Fibroblast of skin of left biceps (primary cell): ENCODE results near the gene SEMA6D.
"Not testable (repeated sequence)": the region's sequence is repeated elsewhere in the genome, so short reads cannot be mapped to it uniquely, and the experiment has no call there.

ENCODE experiments used
- DNase-seq, 2 experiments: peaks; one replicate each; pipeline ENCODE4 v3.0.0-alpha.2; 2013; ENCODE audit warnings: low read depth in 2 of 2

Gene SEMA6D

GRCh38 chr15:47718497-47719437 lies 1.5 kb downstream of the SEMA6D start:
- no peak for DNase-seq

GRCh38 chr15:47719730-47720129 lies 2.4 kb downstream of the SEMA6D start:
- no peak for DNase-seq

GRCh38 chr15:47720555-47720954 lies 3.2 kb downstream of the SEMA6D start:
- DNase-seq: no peak

GRCh38 chr15:47721676-47722075 lies 4.4 kb downstream of the SEMA6D start:
- no peak for DNase-seq

DNA sequence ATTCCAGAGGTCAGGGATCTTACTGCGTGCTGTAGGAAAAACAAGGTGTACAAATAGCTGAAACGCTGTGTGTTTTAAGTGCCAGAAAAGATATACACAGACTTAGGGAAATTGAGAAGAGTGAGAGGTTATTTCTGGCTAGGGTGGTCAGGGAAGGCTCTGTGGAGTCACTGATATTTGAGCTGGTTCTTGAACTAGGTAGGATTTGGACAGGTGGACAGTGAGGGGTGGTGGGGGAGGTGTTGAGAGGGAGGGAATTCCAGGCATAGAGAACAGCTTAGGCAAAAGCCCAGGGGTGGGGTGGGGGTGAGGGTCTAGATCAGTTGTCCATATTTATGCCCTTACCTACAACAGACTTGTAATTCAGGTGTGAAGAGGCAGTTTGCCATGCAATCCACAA lies 7.0 kb downstream of the SEMA6D start:
- no peak for DNase-seq

DNA sequence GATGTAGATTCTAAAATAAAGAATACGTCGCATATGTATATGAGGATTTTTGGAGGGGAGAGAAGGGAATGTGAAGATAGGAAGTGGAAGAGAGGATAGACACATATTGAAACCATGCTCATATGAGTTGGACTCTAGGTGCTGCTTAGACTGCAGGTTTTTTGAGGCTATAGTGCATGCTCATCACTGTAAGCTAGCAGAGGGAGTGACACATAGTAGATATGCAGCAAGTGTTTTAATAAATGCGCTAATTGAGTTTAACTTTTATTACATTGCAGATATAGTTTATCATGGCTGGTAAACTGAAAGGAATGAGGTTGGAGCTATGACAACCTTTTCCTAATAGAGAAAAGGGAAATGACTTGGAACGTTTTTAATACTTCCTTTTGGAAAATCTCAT lies 7.7 kb downstream of the SEMA6D start:
- DNase-seq: no peak

GRCh38 chr15:47725906-47726305 lies 8.6 kb downstream of the SEMA6D start:
- no peak for DNase-seq

GRCh38 chr15:47726399-47726823 lies 9.1 kb downstream of the SEMA6D start:
- DNase-seq: no peak

DNA sequence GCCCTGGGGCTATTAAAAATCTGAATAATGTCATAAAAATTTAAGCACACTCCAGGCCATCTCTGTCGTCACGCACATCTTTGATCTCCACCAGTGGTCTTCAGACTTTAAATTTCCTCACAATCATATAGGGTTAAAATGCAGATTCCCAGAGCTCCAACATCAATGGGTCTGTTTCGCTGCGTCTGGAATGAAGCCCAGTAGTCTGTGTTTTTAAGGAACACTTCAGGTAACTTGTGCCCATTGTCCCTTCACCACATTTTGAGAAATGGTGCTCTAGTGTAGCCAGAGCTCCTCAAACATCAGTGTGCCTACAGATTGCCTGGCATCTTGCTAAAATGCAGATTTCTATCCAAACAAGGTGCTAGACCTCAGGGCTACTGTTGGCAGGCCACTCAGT lies 9.8 kb downstream of the SEMA6D start:
- DNase-seq: no peak

DNA sequence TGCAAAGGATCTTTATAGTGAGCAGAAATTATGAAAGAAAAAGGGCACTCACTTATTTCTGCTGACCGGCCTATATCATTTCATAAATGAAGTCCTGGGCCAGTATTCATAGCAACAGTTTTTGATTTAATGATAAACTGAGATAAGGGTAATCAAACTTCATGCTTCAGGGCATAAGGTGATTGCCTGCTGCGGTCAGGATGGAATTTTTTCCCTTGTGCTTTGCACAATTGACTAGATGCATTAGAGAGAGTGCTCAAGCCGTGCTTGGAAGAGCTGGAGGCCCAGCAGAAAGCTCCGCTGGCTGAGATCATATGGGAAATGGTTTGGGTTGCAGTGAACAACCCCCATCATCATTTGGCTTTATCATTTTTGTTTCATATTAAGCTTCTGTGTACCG lies 10.4 kb downstream of the SEMA6D start:
- DNase-seq: no peak

DNA sequence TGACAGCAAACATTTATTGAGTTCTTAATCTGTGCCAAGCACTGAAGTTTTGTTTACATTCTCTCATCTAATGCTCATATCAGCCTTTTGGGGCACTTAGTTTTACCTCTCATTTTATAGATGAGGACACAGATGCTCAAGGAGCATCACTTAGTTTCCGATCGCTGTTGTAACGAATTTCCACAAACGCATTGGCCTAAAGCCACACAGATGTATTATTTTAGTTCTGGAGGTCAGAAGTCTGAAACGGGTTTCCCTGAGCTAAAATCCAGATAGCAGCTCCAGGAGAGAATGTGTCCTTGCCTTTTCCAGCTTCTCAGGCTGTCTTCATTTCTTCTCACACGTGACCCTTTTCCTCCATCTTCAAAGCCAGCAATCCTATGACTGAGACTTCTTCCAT lies 11.1 kb downstream of the SEMA6D start:
- DNase-seq: no peak

DNA sequence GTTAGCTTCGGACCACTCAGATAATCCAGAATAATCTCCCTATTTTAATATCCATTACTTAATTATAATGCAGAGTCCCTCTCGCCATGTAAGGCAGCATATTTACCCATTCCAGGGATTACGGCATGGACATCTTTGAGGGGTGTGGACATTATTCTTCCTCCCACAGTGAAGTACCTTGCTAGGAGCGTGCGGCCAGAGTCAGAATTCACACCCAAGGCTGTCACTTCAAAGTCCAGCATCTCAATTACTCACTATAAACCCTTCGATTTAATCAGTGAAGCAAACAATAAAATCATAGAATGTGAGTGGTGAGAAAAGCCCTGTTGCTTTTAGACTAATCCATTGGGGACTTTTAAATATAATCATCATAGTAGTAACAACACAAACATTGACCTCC lies 11.6 kb downstream of the SEMA6D start:
- no peak for DNase-seq

- DNase-seq: no peak
Observed at GRCh38 chr15:47731230-47731629, 13.9 kb downstream of the SEMA6D start.

DNA sequence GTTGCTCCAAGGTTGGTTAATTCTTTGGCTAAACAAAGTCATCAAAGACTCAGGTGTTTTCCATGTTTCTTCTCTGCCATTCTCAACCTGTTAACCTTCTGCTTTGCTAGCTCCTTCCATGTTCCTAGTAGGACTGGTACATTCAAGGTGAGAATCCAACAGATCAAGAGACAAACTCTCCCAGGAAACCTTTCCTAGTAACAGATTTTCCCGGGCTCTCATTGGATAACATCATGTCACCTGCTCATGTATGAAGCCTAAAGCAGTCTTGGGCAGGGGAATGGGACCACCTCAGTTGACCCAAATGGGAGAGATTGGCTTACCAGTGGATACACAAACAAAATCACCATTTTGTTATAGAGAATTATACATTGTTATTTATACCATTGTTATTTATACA lies 14.9 kb downstream of the SEMA6D start:
- no peak for DNase-seq

GRCh38 chr15:47733085-47733484 lies 15.8 kb downstream of the SEMA6D start:
- DNase-seq: no peak

DNA sequence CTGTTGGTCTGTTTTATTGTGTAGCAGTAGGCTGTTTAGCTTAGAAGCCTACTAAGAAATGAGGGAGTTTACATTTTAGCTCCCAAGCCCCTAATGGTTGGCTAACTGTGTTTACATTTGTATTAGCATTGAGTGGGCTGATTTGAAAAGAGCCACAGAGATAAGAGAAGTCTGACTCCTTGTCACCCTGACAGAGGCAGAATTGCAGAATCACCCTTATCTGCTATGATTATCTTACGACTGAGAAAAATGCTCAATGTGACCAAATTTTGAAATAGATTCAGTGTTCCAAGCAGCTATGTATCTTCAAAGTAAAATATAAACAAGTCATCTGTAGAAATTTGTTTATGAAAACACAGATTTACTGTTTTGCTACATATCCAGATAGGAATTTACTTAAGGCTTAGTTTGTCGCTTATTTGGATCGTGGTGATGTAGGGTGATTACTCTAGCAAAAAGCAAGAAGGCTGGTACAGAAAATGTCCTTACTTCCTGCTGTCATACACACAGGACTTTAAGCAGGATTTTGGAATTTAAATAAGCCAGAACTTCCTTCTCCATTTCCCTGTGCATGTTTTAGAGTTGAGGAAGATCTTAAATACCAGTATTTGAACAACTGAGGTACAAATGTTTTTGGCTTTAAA lies 19.0 kb downstream of the SEMA6D start:
- no peak for DNase-seq

GRCh38 chr15:47737477-47737876 lies 20.2 kb downstream of the SEMA6D start:
- DNase-seq: peak in 1 of 2 experiments; percentile 24

DNA sequence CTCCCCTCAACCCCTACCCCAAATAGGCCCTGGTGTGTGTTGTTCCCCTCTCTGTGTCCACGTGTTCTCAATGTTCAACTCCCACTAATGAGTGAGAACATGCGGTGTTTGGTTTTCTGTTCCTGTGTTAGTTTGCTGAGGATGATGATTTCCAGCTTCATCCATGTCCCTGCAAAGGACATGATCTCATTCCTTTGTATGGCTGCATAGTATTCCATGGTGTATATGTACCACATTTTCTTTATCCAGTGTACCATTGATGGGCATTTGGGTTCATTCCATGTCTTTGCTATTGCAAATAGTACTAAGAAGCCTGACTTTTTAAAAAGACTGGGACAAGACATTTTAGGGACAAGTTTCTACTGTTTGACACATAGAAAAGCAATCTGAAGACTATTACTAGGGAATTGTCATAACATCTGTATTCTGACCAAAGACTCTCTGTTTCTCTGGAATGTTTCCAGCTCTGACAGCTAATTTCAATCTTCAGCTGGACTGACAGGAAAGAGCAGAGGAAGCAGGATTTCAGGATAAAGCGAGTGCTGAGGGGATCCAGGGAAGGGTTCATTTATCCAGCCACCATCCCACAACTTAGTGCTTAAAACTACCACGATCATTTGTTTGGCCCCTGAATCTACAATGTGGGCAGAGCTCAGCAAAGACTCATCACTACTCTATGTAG lies 21.0 kb downstream of the SEMA6D start:
- DNase-seq: not testable (repeated sequence)

DNA sequence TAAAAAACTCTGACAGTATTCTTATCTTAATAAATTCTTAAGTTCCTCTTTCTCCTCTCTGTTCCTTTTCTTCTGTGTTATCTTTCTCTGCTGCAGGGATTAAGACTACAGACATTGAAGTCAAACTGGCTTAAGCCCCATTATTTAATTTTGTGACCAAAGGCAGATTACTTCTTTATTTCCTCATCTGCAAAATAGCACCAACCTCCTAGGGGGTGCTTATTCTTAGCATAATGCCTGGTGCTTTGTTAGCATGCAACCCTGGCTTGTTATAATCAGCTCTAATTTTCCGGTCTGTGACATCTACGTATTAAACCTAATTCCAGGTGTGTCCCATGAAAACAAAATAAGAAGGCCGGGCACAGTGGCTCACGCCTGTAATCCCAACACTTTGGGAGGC lies 23.8 kb downstream of the SEMA6D start:
- DNase-seq: no peak

GRCh38 chr15:47741907-47742306 lies 24.6 kb downstream of the SEMA6D start:
- DNase-seq: no peak

DNA sequence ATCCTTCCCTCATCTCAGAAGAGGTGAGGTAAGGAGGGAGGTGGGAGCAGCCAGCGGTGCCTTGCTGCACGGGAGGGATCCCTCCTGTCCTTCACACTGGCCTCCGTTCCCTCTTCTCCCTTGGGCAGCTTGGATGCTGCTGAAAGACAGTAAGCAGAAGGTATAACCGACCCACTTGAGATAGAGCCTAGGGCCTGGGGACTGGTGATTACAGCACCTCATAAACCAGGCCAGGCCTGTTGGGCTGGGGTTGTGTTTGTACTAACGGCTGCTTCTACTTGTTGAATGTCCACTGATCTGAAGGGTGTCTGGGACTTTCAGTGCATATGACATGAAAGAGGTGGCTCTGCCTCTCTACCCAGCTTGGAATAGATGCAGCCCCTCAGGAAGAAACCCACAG lies 25.0 kb downstream of the SEMA6D start:
- DNase-seq: no peak

DNA sequence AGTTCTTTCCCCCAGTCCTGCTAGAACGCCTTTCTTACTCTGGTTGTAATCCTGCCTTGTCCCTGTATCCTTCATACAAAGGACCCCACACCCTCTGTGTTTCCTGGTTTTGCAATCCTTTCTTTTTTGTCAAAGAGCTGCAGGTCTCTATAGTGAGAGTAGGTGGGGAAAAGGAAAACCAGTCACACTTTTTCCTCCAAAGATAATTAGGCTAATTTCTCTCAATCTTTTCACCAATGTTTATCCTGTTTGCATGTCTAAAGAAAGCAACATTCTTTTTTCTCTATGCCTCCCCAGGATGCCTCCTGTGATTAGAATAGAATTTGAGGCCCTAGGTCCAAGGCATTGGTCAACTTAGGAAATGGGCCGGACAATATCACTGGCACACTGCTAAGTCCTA lies 25.4 kb downstream of the SEMA6D start:
- DNase-seq: no peak

GRCh38 chr15:47743385-47743784 lies 26.1 kb downstream of the SEMA6D start:
- DNase-seq: no peak
